GM21515 (cell line): ENCODE data around the gene TMEM115.
A peak's percentile ranks its signal among the peaks of the same experiment; 100 is the strongest.

Experiments used
- ATAC-seq: cut with Tn5 transposase; IDR thresholded peaks from one replicate; pipeline ENCODE4 v1.9.1; 2021; ENCODE audit not compliant: unreplicated experiment

The TMEM115 gene, protein sequence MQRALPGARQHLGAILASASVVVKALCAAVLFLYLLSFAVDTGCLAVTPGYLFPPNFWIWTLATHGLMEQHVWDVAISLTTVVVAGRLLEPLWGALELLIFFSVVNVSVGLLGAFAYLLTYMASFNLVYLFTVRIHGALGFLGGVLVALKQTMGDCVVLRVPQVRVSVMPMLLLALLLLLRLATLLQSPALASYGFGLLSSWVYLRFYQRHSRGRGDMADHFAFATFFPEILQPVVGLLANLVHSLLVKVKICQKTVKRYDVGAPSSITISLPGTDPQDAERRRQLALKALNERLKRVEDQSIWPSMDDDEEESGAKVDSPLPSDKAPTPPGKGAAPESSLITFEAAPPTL

DNA sequence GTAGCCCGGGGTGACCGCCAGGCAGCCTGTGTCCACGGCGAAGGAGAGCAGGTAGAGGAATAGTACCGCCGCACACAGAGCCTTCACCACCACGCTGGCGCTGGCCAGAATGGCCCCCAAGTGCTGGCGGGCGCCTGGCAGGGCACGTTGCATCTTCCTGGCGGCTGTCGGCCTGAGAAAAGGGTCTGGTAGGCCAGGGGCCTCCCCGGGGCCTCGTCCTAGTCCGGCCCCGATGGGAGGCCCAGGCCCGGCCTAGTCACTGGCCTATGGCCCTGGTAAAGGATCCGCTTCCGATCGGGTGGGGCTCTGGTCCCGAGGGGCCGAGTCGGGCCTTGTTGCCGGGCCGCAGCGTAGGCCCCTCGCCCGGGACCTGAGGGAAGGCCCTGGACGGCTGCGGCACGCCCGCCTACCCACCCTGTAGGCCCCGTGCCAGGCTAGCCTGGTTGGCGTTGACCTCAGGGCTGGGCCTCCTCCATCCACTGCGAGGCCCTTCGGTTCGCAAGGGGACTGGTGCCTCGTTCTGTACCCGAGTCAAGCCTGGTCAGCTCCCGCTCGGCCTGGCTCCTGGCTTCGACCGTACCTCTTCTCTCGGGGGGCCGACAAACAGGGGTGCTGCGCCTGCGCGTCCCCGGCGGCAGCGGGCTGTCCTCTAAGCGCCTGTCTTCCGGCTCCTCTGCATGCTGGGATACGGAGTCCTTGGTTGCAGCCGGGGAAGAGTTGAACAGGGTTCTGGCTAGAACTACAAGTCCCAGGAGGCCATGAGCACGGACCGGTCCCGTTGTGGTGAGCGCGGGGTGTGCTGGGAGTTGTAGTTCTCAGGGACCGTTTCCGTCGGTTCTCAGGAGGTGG lies at the start of gene TMEM115:
TSS of gene TMEM115 (minus strand) at position 611 of the 849 bp plus-strand sequence. CDS start at position 153, 458 bp downstream.
- ATAC-seq, result peak; percentile 98

DNA sequence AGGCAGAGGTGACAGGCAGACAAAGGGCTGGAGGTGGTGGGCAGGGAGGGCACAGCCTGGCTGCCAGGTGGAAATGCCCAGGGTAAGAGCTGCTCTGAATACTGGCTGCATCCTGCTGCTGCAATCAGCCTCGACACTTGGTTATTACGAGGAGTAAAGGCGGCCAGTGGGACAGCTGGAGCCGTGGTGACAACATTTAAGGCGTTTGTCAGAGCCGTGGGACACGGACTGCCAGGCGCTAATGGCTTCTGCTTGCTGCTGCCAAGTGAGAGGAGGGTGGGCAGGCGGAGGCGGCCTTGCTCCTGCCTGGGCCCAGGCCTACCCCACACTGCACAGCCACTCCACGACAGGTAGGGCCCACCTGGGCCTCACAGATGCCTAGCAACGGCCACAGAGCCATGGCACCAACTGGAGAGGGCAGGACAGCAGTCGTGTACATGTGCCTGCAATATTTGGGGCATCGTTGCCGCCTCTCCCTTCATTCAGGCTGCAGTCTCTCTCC lies 49.2 kb upstream of the TMEM115 start:
- no peak for ATAC-seq

DNA sequence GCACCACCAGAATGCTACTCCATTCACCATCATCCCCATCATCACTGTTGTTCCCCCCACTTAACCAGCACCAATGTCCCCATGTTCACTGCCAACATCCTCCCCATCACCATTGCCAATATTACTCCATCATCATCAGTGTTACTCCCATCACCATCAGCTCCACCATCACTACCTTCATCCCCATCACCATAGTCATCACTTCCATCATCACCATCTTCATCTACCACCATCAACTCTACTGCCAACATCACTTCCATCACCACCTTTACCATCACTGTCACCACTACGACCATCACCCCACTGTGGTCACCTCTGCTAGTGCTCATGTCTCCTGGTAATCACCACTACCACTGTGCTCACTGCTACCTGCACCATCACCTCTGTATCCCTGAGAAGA lies 47.2 kb upstream of the TMEM115 start:
- no peak for ATAC-seq

DNA sequence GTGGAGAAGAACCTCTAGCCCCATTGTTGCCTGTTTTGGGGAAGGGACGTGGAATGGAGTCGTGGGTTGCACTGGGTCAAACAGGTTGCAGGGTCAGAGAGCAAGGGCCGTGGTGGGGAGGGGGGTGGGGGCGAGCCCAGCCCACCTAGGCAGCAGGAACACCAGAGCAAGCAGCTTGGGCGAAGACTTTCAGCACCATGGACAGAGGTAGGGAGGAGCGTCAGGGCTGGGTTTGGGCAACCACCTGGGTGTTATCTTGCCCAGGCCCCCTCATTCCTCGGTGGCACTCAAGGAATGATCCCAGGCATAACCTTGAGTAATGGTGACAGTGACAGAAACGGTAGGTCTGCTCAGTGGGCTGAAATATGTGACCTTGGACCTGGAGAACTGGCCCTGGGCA lies 45.9 kb upstream of the TMEM115 start:
- ATAC-seq, result no peak

DNA sequence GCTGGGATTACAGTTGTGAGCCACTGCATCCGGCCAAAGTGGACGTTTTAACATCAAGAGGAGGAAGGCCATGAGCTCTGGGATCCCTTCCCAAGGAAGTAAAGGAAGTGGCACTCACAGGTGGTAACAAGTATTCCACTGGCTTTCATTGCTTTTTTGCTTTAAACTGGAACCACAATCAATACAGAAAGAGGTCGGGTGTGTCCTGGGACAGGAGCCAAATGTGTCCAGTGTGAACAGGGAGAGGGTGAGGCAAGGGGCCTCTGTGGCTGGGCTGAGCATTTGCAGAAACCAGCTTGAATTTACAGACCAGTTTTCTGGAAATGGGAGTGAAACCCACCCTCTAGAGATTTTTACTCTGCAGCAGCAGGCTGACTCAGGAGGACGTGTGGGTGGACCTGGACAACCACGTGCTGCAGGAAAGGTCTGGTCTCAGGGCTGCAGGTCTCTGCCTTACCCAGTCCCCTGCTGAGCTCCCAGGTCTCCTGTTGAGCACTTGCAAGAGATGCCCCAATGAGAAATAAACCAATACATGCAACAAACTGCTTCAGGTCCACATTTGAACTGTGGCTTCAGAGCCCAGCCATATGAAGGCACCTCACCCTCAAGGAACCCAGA lies 42.8 kb upstream of the TMEM115 start:
- no peak for ATAC-seq

DNA sequence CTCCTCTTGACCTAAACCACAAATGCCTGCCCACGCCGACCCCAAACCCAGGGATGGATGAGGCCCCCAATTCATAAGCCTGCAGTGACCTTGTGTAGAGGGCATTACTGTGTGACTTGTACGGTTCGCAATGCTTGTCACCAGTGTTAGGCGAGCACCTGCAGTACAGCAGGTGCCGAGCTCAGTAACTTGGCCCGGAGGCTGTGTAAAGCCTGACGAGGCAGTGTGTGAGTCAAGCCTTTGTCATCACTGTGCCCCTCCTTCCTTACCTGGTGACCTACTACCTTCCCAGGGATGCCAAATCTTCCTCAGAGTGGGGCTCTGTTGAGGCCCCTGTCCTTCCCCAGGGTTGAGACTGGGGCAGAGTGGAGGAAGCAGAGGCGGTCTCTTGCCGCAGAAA lies 37.2 kb upstream of the TMEM115 start:
- ATAC-seq, result no peak

DNA sequence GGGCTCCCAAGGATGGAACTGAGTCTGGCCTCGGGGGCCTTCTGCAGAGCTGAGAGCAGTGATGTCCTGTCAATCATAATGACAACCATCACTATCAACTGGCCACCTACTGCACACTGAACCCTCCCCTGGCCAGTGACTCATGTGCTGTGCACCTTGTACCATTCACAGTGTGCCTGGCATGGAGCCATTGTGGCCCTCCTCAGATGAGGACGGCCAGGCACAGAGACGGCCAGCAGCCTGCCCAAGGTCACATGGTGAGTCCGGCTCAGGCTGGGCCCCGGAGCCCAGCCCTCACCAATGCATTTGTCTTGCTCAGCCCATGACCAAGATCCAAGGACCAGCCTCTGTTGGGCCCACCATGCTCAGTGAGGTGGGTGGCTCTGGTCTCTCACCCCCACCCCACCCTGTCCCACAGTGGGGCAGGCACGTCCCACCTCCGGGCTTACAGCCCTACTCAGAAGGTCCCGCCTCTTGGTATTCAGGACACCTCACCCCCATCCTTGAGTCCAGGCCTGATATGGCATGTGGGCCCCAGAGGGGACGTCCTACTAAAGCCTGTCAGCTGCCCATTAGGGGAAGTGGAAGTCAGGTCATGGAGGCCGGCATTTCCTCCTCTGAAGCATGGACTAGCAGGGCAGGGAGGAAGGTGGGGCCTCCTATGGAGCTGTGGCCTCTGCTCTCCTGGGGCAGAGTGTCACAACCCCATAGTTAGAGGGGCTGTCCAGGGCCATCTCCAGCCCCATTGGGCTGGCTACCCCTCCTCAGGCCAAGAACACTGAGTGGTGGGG lies 35.9 kb upstream of the TMEM115 start:
- ATAC-seq, result no peak

DNA sequence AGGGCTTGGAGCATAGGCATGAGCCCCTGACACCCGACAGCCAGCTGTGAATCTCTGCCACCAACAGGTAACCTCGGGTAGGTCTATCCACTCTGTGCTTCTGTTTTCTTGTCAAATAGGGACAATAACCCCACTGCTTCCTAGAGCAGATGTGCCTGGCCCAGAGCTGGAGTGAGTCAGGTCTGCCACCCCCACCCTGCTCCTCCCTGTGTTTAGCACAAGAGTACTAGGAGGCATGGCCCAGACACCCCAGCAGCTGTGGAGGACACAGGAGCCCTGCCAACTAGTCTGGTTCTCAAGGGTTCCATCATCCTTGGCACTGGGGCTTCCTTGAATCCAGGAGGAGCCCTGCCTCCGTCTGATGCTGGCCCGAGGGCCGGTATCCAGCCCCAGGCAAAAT lies 33.7 kb upstream of the TMEM115 start:
- ATAC-seq, result no peak

DNA sequence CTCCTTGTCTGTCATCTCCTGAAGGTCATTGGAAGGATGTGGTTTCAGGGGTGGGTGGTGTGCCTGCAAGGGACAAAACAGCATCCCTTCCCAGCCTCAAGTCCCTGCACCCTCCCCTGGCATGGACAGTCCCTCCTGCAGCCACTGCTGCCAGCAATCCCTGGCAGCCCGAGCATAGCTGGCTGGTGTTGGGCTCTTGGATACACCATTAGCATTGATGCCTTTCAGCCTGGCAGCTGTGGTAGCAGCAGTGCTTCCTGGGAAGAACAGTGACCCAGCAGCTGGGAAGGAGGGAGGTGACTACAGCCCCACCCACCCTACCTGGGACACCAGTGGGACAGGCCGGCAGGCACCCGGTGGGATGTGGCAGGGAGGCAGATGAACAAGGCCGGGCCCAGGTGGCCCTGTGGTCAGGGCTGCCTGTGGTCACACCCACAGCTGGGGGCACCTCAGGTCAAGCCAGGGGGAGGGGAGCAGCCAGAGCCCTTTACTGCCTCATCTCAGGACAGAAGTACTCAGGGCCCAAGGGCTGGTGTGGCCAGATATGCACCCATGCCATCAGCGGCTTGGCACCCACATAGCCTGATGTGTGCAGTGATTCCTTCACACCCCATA lies 32.9 kb upstream of the TMEM115 start:
- ATAC-seq, result no peak

DNA sequence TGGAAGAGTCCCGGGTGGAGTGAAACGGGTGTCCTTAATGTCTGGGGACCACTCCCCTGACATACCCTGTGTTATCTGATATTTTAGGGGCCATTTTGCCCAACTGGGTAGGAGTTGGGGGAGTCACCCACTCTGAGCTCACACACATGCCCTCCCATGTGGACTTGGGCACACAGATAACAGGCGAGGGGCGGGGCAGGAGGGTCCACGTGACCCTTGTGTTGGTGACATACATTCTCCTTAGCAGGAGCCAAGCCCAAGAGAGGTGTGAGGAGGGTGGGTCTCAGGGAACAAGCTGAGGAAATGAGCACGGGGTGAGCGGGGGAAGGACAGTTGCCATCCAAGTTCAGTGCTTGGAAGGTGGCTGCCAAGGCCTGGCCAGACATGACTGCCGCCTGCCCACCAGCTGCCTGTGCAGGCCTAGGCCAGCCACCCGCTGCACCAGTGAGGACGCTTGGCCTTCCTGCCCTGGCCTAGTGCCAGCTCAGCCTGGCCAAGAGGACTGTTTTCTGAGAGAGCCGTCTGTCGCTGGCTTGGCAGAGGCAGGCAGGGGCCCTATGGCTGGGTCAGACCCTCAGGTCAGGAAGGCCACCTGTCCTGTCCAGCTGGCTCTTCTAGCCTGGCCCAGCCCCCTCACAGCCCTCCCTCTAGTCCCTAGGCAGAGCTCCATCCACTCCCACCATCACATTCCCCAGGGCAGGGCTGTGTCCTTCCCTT lies 31.3 kb upstream of the TMEM115 start:
- no peak for ATAC-seq

DNA sequence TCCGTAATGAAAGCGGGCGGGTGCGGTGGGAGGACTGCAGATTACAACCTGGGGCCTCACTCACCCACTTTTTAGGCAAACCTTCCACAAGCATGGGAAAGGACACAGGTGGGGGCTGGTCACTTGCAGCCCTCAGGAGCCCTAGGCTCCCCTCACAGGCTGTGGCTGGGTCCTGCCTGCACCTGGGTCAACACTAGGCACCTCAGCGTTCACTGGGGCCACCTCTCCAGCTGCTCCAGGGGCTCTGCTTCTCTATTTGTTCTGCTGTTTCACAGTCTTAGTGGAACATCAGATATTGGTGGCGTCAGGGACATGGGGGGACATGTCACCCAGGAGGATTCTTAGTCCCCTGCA lies 30.1 kb upstream of the TMEM115 start:
- ATAC-seq, result no peak

DNA sequence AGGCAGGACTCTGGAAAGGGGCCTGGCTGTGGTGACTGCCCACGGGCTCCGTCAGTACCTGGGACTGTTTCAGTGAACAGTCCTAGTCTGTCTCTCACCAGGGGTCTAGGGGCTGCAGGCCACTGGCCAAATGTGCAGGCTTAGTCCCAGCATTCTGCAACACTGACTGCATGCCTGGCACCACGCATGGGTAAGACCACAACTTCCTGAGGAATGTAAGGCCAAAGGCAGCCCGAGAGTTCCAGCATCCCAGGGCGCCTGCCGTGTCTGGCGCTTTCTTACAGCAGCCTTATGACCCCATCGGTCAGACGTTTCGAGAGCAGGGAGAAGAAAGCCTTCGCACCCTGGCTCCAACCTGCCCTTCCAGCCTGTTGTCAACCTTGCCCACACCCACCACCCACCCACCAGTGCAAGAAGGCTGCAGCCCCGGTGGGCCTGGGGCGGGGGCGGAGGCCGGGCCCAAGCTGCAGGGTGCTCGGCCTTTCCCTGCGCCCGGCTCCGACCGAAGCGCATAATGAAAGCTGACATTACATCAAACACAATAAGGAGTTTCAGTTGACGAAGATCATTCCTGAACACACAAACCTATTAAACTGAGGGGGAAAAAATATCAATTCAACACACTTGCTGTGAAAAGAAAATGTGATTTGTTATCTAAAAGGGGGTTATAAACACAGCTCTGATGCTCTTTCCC lies 29.5 kb upstream of the TMEM115 start:
- ATAC-seq, result no peak

DNA sequence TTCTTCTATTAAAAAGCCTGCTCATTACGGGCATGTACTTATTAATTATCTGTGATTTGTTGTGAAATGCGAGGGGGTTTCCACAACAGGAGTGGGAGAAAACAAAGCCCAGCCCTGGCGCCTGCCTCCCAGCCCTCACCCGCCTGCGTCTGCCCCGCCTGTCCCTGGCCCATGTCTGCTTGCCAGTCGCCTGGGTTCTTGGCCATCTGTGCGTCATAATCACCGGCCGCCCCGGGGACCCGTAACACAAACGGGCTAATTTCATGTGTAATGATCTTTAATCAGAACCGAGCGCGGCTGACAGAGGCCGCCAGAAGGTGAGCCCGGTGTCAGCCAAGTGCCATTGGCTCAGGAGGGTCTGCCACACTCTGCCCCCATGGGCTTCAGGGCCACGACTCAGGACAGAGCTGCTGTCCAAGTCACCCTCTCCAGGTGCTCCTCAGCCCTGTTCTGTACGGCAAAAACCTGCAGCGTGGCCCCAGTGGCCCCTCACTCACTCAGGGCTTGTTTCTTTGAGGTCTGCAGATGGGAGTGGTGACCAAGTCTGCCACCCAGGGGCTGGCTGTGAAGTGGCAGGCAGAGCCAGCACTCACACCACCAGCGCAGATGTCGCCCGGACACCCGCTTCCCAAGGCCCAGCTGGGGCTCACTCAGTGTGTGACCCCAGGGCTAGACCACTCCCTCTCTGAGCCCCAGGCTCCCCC lies 28.8 kb upstream of the TMEM115 start:
- ATAC-seq, result no peak

DNA sequence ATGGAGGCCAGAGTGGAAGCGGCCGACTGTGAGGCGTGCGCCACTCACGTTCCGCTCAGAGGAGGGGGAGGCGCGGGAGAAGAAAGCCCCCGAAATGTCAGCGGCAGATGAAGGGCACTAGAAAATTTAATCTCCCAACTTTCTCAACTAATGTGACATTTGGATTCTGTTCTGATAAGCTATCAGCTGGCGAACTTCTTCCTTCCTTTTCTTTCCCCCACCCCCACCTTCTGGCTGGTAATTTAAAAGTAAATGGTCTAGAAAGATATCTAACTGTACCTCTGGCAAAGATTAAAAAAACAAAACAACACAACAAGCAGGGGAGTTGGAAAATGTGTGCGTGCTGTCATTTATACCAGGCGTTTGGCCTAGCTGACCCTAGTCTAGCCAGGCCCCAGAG lies 26.4 kb upstream of the TMEM115 start:
- no peak for ATAC-seq

DNA sequence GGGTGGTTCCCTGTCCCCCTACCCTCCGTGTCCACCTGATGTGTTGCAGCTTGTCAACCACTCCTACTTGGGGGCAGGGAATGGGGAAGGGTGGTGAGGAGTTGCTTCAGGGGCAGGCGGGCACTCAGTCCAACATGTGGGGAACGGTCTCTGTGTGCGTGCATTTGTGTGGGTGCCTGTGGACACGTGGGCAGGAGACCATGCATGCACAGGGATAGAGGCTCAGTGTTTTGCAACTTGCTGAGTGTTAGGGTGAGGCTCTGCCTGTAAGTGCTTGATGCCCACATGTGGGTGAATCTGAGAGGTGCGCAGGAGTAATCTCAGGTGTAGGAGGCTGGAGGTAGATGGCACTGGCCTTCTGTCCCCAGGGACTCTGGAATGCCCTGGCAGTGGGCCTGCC lies 24.4 kb upstream of the TMEM115 start:
- ATAC-seq, result no peak

DNA sequence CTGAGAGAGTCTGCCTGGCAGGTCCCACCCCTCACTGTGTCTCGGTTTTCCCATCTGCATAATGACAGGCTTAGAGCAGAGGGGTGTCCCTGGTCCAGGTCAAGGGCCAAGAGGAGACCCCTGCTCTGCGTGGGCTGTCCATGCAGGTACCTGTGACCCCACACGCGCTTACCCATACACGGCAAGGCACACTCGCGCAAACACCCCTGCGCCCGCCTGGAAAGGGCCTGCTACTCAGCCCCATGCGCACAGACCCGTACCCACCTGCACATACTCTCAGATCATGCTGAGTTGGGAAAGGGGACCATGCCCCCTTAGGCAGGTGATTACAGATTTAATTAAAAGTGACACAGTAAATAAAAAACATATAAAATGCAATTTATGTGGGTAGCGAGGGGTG lies 23.4 kb upstream of the TMEM115 start:
- no peak for ATAC-seq

DNA sequence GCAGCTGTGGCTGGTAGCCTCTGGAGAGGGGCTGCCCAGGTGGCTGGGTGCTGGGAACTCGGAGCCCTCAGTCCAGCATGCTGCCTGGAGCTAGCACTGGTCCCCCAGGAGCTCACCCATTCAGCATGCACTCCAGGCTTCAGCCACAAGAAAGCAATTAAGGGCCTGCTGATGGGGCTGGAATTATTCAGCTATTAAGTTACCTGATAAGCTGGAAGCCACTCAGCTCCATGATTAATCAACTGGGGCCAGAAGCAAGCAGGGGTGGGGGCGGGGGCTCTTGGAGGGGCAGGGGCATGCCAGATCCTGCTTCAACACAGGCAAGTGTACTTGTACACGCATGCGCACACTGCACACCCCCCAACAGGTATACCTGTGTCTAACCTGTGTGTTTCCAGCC lies 22.1 kb upstream of the TMEM115 start:
- ATAC-seq, result no peak

DNA sequence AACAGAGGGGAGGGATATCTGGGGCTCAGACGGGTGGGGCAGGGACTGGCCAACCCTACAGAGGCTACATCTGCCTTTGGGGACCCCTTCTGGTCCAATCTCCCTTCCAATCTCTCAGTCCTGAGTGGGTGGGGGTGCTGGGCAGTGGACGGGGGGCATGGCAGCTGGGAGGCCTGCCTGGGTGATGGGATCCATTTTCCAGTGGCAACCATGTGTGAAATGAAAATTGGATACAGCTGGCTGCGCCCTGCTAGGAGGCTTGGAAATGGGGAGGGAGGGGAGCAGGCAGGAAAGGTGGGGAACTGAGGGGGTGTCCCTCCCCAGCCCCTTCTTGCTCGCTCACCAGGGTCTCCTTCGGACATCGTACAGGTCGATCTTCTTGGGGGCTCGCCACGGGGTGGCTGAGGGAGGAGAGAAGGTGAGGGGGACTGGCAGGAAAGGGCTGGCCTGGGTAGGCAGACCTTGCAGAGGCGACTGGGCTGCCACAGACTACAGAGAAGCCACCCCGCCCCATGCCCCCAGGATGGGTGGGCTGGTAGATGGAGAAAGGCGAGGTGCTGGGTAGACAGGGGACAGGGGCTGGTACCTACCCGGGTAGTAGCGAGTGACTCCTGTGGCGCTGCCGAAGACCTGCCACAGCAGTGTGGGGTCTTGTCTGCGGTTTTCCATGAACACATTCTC lies 21.2 kb upstream of the TMEM115 start:
- no peak for ATAC-seq
